Stomach (tissue), 4 donors: Measurements from ENCODE around the gene RPL29.

Source experiments
- CTCF ChIP-seq, 7 experiments: fragments of 450-650 bp in 4 of 7; fragments of 200-600 bp in 3 of 7; sonication (generic) in 3 of 7; IDR thresholded peaks; one replicate each; pipeline ENCODE4 v1.5.1; 2016 to 2019; ENCODE audit warnings: antibody characterized with exemption in 7 of 7, control low read depth in 2 of 7, mild to moderate bottlenecking in 1 of 7
- POLR2A ChIP-seq, 4 donors: fragments of 450-650 bp; IDR thresholded peaks; one replicate each; pipeline ENCODE4 v1.6.1; 2016; ENCODE audit warnings: antibody characterized with exemption in 4 of 4, control low read depth in 2 of 4, mild to moderate bottlenecking in 1 of 4, moderate library complexity in 1 of 4
- POLR2AphosphoS5 ChIP-seq, 3 donors: sonication (generic); formaldehyde crosslinking; IDR thresholded peaks; one replicate each; pipeline ENCODE4 v1.6.1; 2016; ENCODE audit warnings: antibody characterized with exemption in 3 of 3

GRCh38 chr3:51958603-51959521, 36.8 kb downstream of the RPL29 start:
- TF ChIP-seq CTCF (IDR thresholded peaks at IDR 0.05) (no peak), POLR2A (IDR thresholded peaks at IDR 0.05) (no peak), POLR2AphosphoS5 (IDR thresholded peaks at IDR 0.05) (no peak)
